HG03060 (cell line): ENCODE results near the gene MIER1.
A peak's percentile ranks its signal among the peaks of the same experiment; 100 is the strongest.
"Not testable (repeated sequence)": the region's sequence is repeated elsewhere in the genome, so short reads cannot be mapped to it uniquely, and the experiment has no call there.

ENCODE experiments used
- ATAC-seq: cut with Tn5 transposase; IDR thresholded peaks from one replicate; pipeline ENCODE4 v1.9.1; 2021; ENCODE audit warnings: low read depth, moderate number of reproducible peaks; ENCODE audit not compliant: unreplicated experiment

The MIER1 gene

DNA sequence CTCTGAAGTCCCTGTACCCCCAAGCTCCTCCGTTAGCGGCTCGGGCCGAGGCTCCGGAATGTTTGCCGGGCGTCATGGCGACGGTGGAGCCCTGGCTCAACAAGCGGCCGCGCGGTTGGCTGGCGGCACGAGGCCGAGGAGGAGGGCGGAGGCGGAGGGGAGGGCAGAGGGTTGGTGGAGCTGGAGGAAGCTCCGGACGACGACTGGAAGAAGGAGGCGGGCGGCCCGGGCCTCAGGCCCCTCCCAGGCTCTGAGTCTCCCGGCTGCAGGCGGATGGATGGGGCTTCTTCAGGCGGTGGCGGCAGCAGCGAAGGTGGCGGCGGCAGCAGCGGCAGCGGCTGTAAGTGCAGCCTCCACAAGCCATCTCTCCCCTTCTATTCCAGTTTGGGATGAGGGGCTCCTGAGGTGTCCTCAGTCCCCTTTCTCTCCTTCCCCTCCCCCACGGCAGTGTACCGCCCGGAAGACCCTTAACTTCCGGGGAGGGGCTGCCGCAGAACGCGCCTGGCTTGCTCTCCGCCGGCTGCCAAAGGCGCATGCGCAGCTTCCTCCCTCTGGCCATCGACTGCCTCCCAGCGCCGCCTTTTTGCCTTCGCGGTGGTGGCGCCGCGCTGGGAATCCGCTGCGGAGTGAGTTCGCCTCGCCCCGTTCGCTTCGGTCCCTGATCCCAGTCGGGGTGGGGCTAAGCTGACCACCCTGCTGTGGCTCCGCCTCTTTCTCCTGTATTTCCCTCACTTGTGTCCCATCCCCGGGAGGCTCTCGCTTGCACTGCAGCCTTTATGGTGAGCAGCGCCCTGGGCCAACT lies at the start of gene MIER1, which contains the start of gene DNAI4:
TSS of gene MIER1 (plus strand) at position 235 of the 802 bp plus-strand sequence. CDS start at position 274, 39 bp downstream.
TSS of gene DNAI4 (minus strand) at position 101 of the 802 bp plus-strand sequence. CDS start at position 76, 25 bp downstream.
- ATAC-seq, result peak; percentile 65

DNA sequence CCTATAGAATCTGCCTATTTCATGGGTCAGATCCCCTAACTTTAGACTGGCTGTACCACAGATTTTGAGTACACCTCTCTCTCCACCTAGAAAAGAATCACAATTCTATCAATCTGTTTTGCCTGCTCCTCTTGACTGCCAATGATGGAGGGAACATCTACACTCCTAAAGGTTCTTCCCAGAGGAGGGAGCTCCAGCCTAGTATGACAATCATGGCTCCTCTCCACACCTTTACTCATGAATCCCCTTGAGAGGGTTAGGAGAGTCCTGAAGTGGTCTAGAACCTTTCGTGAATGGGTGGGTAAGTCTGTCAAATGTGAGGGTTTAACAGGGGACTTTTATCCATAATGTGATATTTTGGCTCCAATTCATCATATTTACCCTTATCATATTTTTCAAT lies 48.1 kb upstream of the MIER1 start:
- ATAC-seq, result no peak

DNA sequence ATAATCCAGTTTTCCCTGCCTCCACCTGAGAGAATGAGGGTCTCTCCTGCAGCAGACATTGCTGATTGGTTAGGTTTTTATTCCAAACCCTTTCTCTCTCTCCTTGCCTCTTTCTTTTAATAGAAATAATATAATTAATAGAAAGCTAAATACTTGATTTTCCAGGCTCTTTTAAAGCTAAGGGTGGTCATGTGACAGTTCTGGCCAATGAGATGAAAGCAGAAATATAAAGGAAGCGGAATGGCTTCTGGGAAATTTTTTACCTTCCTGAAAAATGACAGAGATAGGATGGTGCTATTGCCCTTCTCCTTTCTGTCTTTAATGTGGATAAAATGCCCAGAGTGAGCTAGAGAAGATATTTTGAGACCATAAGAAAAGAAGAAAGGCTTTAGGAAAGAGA lies 35.8 kb upstream of the MIER1 start:
- ATAC-seq, result no peak

DNA sequence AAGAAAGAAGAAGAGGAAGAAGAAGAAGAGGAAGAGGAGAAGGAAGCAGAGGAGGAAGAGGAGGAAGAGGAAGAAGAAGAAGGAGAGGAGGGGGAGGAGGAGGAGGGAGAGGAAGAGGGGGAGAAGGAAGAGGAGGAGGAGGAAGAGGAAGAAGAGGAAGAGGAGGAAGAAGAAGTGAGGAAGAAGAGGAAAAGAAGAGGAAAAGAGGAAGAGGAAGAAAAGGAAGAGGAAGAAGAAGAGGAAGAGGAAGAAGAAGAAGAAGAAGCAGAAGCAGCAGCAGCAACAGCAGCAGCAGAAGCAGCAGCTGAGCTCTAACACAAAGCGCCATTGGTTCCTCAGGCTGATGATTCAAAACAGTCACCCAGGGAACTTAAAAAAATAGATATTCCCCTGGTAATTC lies 34.2 kb upstream of the MIER1 start:
- no peak for ATAC-seq

DNA sequence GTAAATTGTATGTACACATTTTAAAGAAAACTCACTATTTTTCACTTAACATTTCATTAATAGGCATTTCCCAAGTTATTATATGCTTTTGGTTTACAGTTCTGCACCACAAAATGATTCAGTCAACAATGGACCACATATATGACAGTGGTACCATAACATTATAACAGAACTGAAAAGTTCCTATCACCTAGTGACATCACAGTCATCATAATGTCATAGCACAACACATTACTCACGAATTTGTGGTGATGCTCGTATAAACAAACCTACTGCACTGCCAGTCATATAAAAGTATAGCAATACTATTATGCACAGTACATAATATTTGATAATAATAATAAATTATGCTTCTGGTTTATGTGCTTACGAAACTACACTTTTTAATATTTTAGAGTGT lies 31.1 kb upstream of the MIER1 start:
- ATAC-seq, result no peak

DNA sequence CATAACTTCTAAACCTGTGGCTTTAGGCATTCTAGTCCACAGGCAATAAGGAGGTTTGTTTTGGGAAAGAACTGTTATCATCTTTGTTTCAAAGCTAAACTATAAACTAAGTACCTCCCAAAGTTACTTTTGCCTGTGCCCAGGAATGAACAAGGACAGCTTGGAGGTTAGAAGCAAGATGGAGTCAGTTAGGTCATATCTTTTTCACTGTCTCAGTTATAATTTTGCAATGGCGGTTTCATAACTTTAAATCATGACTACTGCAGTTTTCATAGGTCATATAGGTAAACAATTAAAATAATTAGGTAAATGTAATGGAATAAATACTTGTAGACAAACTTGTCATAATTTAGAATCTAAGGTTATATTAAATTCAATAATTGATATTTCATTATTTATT lies 9.6 kb upstream of the MIER1 start:
- ATAC-seq, result not testable (repeated sequence)

DNA sequence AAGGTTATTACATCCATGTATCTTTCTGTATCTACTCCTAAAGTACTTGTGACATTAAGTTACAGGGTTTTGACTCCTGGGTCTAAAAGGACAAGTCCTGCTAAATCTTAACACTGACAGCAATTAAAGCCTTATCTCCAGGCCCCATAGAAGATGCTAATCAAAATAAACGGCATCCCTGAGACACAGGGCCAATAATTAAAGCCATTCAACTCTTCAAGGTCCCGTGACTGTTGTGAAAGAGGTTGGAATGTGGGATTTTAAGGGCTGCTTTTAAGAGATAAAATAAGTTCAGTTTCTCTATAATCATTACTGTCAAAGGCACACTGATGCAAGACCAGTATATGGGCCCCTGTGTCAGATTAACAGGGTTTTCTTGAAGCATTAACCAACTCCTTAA lies 8.5 kb upstream of the MIER1 start:
- ATAC-seq, result no peak

DNA sequence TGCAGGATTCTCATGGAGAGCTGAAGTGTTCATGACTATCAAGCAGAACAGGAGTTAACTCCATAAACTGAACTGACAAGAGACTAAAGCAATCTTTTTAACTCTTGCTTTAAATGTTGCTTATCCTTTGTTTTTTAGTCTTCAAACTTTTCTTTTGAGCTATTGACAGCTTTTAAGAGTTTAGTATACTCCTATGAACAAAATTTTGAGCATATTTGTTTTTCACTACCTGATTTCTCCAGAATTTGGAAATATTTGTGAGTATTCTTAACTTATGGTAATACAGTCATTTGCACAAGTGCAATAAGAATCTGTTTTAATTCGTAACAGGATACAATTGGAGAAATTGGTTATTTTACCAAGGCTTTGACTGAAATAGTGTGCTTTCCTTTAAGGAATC lies 7.3 kb upstream of the MIER1 start:
- ATAC-seq, result no peak

DNA sequence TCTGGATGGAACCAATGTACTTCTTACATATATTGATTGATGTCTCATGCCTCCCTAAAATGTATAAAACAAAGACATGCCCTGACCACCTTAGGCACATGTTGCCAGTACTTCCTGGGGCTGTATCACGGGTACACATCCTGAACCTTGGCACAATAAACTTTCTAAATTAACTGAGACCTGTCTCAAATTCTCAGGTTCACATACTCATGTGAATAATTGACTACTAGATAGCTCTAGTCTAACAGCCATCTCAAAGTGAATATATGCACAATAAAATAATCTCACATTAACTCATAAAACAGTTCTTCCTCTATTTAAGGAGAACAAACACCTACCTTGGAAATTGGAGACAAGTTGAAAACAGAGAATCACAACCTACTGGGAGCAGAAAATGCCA lies 5.7 kb upstream of the MIER1 start:
- no peak for ATAC-seq

DNA sequence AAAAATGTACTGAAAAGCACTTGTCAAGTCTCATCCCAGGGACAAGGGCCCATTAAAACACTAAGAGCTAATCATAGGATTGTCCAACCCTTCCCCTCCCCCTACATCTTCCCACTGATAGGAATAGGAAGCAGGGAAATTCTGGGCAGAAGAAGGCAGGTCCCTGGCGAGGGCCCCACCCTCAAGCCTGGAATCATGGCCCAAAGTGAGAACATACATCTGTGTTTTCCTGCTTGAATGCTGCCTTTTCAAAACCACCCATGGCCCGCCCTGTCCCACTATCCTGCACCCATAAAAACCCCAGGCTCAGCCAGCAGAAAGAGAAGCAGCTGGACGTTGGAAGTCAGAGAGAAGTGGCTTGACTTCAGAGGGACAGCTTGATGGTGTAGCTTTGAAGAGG lies 5.0 kb upstream of the MIER1 start:
- ATAC-seq, result no peak

DNA sequence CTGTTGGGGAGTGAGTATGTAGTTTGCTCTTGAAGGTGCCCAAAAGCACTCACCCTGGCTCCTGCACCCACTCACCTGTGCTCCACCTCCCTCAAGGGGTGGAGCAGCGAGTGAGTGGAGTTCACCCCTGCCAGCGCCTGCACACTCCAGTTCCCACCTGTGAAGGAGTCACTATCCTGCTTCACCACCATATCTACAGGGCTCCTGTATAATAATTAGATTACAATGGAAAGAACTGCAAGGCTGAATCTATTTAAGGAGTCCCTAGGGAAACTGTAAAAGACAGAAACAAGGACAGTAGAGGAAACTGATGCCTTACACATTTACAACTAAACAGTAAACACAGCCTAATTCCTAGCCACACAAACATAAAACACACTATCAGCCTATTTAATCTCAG lies 4.2 kb upstream of the MIER1 start:
- no peak for ATAC-seq

DNA sequence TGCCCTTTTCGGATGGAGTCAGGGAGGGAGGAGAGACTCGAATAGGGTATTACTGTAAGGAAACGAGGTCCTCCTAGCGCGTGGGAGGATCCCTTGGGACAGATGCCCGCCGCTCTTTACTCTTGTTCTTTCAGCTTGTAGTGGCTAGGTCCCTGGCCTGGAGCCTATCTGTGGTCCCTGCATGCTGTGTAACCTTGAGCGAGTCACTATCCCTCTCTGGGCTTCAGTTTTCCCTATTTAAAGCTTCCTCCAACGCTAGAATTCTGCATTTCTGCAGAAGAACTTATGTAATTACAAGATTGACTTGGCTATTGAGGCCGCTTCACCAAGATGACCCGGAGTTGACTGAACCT lies 744 bp downstream of the MIER1 start:
- ATAC-seq, result no peak

DNA sequence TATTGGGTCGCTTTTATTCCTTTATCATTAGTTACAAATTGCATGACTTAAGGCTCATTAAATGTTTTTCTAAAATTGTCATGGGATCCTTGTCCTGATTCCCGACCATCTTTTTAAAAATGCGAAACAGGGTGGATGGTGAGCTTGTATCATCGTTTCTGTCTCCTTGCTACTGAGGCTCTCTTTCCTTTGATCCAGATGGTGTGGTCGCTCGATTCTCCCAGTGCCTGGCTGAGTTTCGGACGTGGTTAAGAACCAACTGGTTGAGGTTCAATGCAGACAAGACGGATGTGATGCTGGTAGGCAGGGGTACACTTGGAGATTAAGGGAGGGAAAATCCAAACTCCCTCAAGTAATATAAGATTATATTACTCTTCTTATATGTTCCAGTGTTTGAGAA lies 1.2 kb downstream of the MIER1 start:
- no peak for ATAC-seq

DNA sequence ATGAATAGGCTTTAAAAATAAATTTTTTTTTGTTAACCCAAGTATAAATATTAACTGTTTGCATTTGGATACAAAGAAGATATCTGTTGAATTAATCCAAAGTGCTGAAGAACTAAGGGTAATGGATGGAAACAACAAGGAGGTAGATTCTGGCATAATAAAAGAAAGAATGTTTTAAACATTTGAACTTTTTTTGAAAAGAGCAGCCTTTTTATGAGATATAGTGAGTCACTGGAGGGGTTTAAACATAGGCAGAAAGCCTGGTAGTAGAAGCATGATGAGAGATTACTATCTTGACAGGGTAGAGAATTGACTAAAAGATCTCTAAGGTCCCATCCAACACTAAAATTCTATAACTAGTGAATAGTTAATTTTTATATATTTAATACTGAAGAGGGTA lies 2.7 kb downstream of the MIER1 start:
- no peak for ATAC-seq

DNA sequence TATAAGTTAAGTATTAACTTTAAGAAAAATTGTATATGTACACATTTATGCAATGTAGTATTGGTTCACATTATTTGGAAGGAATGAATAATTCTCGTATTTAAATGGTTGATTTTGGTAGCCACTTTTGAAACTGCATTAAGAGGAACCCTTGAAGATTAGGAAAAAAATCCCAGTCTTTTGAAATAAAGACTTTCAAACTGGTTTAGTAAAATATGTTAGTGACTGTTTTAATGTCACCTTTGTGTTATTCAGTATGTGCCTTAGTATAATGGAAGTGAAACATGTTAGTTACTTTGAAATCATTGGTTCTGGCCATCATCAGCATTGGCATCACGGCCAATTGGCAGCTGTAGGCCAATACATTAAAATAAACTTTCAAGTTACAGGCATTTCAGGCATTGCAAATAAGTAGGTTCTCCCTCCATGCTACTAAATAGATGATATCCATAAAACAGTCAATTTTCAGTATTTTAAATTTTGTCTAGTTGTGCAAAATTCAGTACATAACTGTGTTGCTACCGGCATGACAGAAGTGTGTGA lies 4.4 kb downstream of the MIER1 start:
- ATAC-seq, result no peak

DNA sequence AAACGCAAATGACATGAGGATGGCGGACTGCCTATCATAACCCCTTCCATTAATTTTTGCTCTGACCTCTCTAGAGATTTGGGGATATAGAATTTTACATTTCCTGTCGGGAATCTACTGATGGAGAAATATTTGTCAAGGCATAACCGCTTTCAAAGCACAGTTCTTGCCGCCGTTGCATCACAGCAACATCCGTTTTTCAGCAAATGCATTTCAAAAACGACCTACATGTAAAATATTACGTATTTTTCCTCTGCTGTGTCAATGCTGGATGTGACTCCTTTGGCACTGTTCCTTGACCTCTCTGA lies 4.9 kb downstream of the MIER1 start:
- no peak for ATAC-seq

DNA sequence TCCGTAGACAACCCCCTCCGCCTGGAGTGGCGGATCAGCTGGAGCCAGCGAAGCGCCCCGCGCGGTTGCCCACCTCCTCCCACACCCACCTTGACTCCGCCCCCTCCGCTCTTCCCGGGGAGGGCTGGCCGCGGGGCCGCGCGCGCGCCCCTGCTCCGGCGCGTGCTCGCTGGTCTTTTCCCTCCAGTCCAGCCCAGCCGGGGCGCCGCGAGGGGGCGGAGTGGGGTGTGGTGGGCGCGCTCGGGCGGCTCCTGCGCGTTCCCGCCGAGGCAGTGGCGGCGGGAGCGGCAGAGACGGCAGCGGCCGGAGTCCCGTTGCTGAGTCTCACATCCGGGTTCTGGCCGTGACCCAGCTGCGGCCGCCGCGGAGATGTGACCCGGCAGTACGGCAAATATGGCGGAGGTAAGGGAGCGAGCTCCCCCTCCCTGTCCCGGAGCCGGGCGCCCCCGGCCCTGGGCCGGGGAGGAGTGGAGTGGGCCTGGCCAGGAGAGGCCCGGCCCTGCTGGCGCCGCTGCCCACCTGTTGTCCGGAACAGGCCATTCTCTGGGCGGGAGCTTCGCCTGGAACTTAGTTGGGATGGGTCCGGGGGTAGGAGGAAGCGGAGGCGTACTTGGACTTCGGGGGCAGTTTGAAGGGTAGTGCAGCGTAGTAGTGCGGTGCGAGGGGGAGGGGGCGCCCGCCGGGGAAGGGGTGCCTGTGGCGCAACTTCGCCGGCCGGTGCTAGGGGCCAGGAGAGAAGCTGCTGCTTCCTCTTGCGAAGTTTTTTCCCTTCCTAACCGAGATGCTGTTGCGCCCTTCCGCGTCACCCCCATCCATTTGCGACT lies 5.4 kb downstream of the MIER1 start:
- ATAC-seq, result peak; percentile 30

DNA sequence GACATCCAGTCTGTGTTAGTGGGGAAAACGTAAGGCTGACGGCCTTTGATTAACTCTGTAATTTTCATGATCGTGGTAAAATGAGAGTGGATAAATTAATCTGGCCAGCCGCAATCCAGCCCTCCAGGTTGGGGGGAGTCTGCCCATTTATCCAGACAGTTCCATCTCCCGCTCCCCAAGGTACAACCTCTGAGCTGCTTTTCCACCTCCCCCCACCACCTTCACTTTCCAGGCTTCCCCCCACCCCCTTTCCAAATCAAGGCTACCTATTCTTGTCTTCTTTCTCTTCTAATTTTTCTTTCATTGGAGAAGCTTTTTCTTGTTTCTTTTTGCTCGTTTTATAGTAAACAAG lies 6.0 kb downstream of the MIER1 start:
- no peak for ATAC-seq

DNA sequence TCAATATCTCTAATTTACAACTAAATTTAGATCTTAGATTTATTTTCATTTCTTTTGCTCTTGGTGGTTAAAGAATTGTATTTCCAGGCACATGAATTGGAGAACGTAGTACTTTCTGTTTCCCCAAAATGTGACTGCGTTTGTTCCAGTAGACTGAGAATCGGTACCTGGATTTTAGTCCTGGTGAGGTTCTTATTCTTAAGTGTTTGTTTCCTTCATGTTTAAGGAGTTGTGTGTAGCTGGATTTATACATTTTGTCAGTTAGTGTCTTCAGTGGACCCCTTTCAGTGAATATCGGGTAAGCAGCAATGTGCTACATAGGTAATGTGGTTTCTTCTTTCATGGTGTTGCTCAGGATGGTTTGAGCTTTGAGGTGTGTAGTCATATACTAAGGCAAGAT lies 6.8 kb downstream of the MIER1 start:
- no peak for ATAC-seq

DNA sequence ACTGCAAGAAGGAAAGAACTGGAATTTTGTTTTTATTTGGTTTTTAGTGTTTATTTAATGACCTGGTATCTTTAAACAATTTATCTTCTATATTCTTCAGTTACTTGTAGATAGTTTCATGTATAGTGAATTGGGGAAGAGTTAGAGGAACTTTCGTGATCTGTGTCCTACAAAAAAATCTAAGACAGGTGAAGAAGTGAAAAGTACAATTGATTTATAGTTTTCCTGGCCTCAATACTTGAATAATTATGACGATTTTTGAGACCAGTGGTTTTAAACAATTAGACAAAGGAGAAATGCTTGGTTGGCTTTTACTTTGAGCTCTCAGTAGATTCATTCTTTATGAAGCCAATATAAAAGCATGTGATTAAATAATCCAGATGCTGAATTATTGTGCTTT lies 7.5 kb downstream of the MIER1 start:
- ATAC-seq, result no peak

DNA sequence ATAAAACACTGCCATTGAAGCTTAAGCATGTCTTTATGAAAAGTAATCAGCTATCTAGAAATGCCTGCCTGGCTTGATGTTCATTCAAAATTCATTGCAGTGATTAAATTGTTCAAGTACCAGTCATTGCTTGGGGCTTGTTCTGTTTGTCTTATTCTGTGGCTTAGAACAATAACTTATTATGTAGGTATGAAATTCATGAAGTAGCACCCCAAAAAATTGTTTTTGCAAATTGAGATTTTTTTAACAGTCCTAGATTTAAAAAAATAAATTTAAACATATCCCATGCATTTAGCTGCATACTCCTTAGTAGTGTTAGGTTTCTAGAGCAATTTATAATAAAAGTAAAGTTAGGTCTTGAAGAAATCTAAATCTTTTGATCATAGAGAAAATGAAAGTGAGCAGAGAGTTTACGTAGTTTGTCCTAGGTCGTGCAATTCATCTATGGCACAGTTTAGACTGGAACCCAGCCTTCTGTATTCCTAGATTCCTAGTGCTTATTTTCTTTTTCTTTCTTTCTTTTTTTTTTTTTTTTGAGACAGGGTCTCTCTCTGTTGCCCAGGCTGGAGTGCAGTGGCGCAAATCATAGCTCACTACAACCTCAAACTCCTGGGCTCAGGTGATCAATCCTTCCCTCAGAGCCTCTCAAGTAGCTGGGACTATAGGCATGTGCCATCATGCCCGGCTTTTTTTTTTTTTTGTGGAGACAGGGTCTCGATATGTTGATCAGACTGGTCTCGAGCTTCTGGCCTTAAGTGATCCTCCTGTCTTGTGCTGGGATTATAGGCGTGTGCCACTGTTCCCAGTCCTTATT lies 9.3 kb downstream of the MIER1 start:
- ATAC-seq, result no peak
